ENCODE measurements around the gene TENM3.

- no peak for TF ChIP-seq CTCF (IDR thresholded peaks at IDR 0.05; ENCODE audit: low read depth, low read length, poor library complexity, severe bottlenecking)
- TF ChIP-seq EZH2phosphoT487 (IDR thresholded peaks at IDR 0.05; ENCODE audit: borderline replicate concordance, low read length) = no peak
Measured at GRCh38 chr4:182494103-182494502, 250.9 kb downstream of the TENM3 start.
